ENCODE measurements around the gene SLC39A9. TPM values are rescaled to one million over a fixed set of nuclear protein-coding genes. Genes with fewer than 3 reads are reported as not detected.

Gene SLC39A9
- total and polyA plus RNA-seq, 7 experiments from 2014 or later: 12.3 to 50.3 (median 34.4) TPM

GRCh38 chr14:69485701-69486100, 87.2 kb downstream of the SLC39A9 start:
- H3K27me3 Mint-ChIP-seq: peaks cover 36 to 62% (median 53%) of the 10 kb centered on the region in 5 donors
- Histone ChIP-seq H3K27me3 (ENCODE audit: control insufficient read depth in 2 of 2, insufficient read depth in 2 of 2, low read length in 2 of 2) (no peaks in the 10 kb centered on the region), H3K27ac (ENCODE audit: low read depth, low read length) (no peak overlapping the region), H3K36me3 (ENCODE audit: control insufficient read depth in 2 of 3, insufficient read depth in 3 of 3, low read length in 3 of 3) (no peaks in the 10 kb centered on the region), H3K9me3 (ENCODE audit: control insufficient read depth in 2 of 3, low read length in 3 of 3) (no peaks in the 10 kb centered on the region), H3K4me3 (ENCODE audit: low read length) (no peak overlapping the region), H3K4me1 (ENCODE audit: control insufficient read depth in 2 of 2, insufficient read depth in 2 of 2, low read length in 2 of 2) (no peaks in the 10 kb centered on the region)
- CTCF ChIA-PET: no interaction called here
- H3K4me3 Mint-ChIP-seq: no peak overlapping the region
- DNase-seq (no peak), ATAC-seq (no peak)
- H3K27ac Mint-ChIP-seq: no peak overlapping the region
- no peaks in the 10 kb centered on the region for H3K9me3 Mint-ChIP-seq
- H3K4me1 Mint-ChIP-seq: peaks cover 0 to 7% (median 3%) of the 10 kb centered on the region in 7 donors
- intact Hi-C loops (cut with micrococcal nuclease): no loop called here
- H3K36me3 Mint-ChIP-seq: no peaks in the 10 kb centered on the region
- POLR2A ChIA-PET: no interaction called here

GRCh38 chr14:69487226-69487625, 88.7 kb downstream of the SLC39A9 start:
- Histone ChIP-seq H3K36me3 (ENCODE audit: control insufficient read depth in 2 of 3, insufficient read depth in 3 of 3, low read length in 3 of 3) (no peaks in the 10 kb centered on the region), H3K9me3 (ENCODE audit: control insufficient read depth in 2 of 3, low read length in 3 of 3) (no peaks in the 10 kb centered on the region), H3K27me3 (ENCODE audit: control insufficient read depth in 2 of 2, insufficient read depth in 2 of 2, low read length in 2 of 2) (no peaks in the 10 kb centered on the region), H3K27ac (ENCODE audit: low read depth, low read length) (no peak overlapping the region), H3K4me1 (ENCODE audit: control insufficient read depth in 2 of 2, insufficient read depth in 2 of 2, low read length in 2 of 2) (no peaks in the 10 kb centered on the region), H3K4me3 (ENCODE audit: low read length) (no peak overlapping the region)
- ATAC-seq (no peak), DNase-seq (no peak)
- ChIA-PET POLR2A (no interaction called here), CTCF (interaction anchor here (0.7 kb wide), 1 partner anchor 281 kb away, joined by 3 read pairs; no protein-coding TSS in a partner anchor)
- Mint-ChIP-seq H3K36me3 (no peaks in the 10 kb centered on the region), H3K27ac (peak overlapping the region in 1 of 9 donors; percentile 26), H3K9me3 (no peaks in the 10 kb centered on the region), H3K4me3 (no peak overlapping the region), H3K4me1 (peaks cover 0 to 7% (median 3%) of the 10 kb centered on the region in 7 donors), H3K27me3 (peaks cover 33 to 58% (median 47%) of the 10 kb centered on the region in 5 donors)
- intact Hi-C loops (cut with micrococcal nuclease): no loop called here

GRCh38 chr14:69487771-69488170, 89.3 kb downstream of the SLC39A9 start:
- DNase-seq: no peak
- no peaks in the 10 kb centered on the region for H3K9me3 ChIP-seq (ENCODE audit: control insufficient read depth in 2 of 3, low read length in 3 of 3)
- ChIA-PET CTCF (no interaction called here), POLR2A (no interaction called here)
- Mint-ChIP-seq H3K9me3 (no peaks in the 10 kb centered on the region), H3K4me3 (no peak overlapping the region), H3K27ac (no peak overlapping the region), H3K4me1 (peaks cover 0 to 7% (median 3%) of the 10 kb centered on the region in 7 donors), H3K36me3 (no peaks in the 10 kb centered on the region), H3K27me3 (peaks cover 29 to 56% (median 42%) of the 10 kb centered on the region in 5 donors)
- intact Hi-C loops (cut with micrococcal nuclease): no loop called here
- H3K36me3 ChIP-seq (ENCODE audit: control insufficient read depth in 2 of 3, insufficient read depth in 3 of 3, low read length in 3 of 3): no peaks in the 10 kb centered on the region
- no peaks in the 10 kb centered on the region for H3K4me1 ChIP-seq (ENCODE audit: control insufficient read depth in 2 of 2, insufficient read depth in 2 of 2, low read length in 2 of 2)
- H3K4me3 ChIP-seq (ENCODE audit: low read length): no peak overlapping the region
- ATAC-seq: no peak
- H3K27me3 ChIP-seq (ENCODE audit: control insufficient read depth in 2 of 2, insufficient read depth in 2 of 2, low read length in 2 of 2): no peaks in the 10 kb centered on the region
- no peak overlapping the region for H3K27ac ChIP-seq (ENCODE audit: low read depth, low read length)

GRCh38 chr14:69489495-69489894, 91.0 kb downstream of the SLC39A9 start:
- H3K9me3 ChIP-seq (ENCODE audit: control insufficient read depth in 2 of 3, low read length in 3 of 3): no peaks in the 10 kb centered on the region
- H3K4me1 ChIP-seq (ENCODE audit: control insufficient read depth in 2 of 2, insufficient read depth in 2 of 2, low read length in 2 of 2): no peaks in the 10 kb centered on the region
- Mint-ChIP-seq H3K4me3 (no peak overlapping the region), H3K27me3 (peaks cover 21 to 42% (median 28%) of the 10 kb centered on the region in 5 donors), H3K36me3 (no peaks in the 10 kb centered on the region), H3K27ac (no peak overlapping the region), H3K9me3 (no peaks in the 10 kb centered on the region), H3K4me1 (no peaks in the 10 kb centered on the region)
- H3K36me3 ChIP-seq (ENCODE audit: control insufficient read depth in 2 of 3, insufficient read depth in 3 of 3, low read length in 3 of 3): no peaks in the 10 kb centered on the region
- ATAC-seq (no peak), DNase-seq (no peak)
- intact Hi-C loops (cut with micrococcal nuclease): no loop called here
- H3K27me3 ChIP-seq (ENCODE audit: control insufficient read depth in 2 of 2, insufficient read depth in 2 of 2, low read length in 2 of 2): no peaks in the 10 kb centered on the region
- ChIA-PET POLR2A (no interaction called here), CTCF (no interaction called here)
- no peak overlapping the region for H3K27ac ChIP-seq (ENCODE audit: low read depth, low read length)
- H3K4me3 ChIP-seq (ENCODE audit: low read length): no peak overlapping the region

DNA sequence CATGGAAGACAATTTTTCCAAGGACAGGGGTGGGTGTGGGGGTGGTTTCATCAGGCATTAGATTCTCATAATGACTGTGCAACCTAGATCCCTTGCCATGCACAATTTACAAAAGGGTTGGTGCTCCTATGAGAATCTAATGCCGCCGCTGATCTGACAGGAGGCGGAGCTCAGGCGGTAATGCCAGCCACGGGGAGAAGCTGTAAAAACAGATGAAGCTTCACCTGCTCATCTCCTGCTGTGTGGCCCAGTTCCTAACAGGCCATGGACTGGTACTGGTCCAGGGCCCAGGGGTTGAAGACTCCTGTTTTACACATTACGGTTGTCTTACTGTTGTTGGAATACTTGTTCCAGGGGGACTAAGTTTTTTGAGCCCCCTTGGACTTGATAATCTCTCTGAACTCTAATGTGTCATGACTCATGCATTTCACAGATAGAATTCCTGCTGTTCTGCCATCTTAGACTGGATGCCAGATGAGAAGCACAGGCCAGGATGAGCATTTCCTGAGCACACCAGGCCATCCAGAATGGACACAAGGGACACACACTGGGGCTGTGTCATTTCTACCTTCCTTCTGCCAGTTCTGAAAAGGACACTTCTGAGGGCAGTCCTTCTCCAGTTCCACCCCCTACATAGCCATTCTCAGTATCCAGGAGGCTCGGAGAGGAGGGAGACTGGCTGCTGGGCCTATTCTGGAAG, 91.9 kb downstream of the SLC39A9 start:
- H3K4me1 Mint-ChIP-seq: no peaks in the 10 kb centered on the region
- POLR2A ChIA-PET: no interaction called here
- H3K27me3 Mint-ChIP-seq: peaks cover 20 to 43% (median 26%) of the 10 kb centered on the region in 5 donors

DNA sequence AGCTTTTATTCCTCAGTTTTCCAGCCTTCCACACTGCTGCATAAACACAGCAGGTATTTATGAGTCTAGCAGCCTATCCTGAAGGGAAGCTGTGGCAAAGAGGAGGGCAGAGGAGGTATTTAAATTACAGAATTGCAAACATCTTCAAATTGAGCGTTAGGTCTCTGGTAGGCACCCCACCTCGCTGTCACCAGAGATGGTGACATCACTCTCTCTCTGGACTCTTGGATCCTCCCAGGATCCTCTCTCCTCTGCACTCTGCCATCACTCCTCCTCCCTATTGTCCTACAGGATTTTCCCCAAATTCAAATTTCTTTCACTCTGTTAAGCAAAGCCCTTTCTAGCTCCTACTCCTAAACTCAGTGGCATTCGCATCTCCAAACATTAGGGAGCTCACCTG, 92.7 kb downstream of the SLC39A9 start:
- ChIA-PET POLR2A (no interaction called here), CTCF (no interaction called here)
- intact Hi-C loops (cut with micrococcal nuclease): no loop called here
- Histone ChIP-seq H3K27me3 (ENCODE audit: control insufficient read depth in 2 of 2, insufficient read depth in 2 of 2, low read length in 2 of 2) (no peaks in the 10 kb centered on the region), H3K27ac (ENCODE audit: low read depth, low read length) (no peak overlapping the region), H3K9me3 (ENCODE audit: control insufficient read depth in 2 of 3, low read length in 3 of 3) (no peaks in the 10 kb centered on the region), H3K4me1 (ENCODE audit: control insufficient read depth in 2 of 2, insufficient read depth in 2 of 2, low read length in 2 of 2) (no peaks in the 10 kb centered on the region), H3K4me3 (ENCODE audit: low read length) (no peak overlapping the region), H3K36me3 (ENCODE audit: control insufficient read depth in 2 of 3, insufficient read depth in 3 of 3, low read length in 3 of 3) (no peaks in the 10 kb centered on the region)
- H3K27me3 Mint-ChIP-seq: peaks cover 12 to 36% (median 18%) of the 10 kb centered on the region in 5 donors
- H3K9me3 Mint-ChIP-seq: peaks cover 0 to 2% (median 0%) of the 10 kb centered on the region in 11 donors
- no peaks in the 10 kb centered on the region for H3K36me3 Mint-ChIP-seq
- H3K4me1 Mint-ChIP-seq: no peaks in the 10 kb centered on the region
- H3K27ac Mint-ChIP-seq: no peak overlapping the region
- ATAC-seq (no peak), DNase-seq (no peak)
- no peak overlapping the region for H3K4me3 Mint-ChIP-seq

More for the DNA sequence above, 91.9 kb downstream of the SLC39A9 start:
- H3K36me3 Mint-ChIP-seq: no peaks in the 10 kb centered on the region
- no peaks in the 10 kb centered on the region for H3K27me3 ChIP-seq (ENCODE audit: control insufficient read depth in 2 of 2, insufficient read depth in 2 of 2, low read length in 2 of 2)
- H3K9me3 Mint-ChIP-seq: no peaks in the 10 kb centered on the region
- ATAC-seq (no peak), DNase-seq (no peak)
- no peak overlapping the region for H3K4me3 ChIP-seq (ENCODE audit: low read length)
- CTCF ChIA-PET: no interaction called here
- H3K9me3 ChIP-seq (ENCODE audit: control insufficient read depth in 2 of 3, low read length in 3 of 3): no peaks in the 10 kb centered on the region
- H3K27ac ChIP-seq (ENCODE audit: low read depth, low read length): no peak overlapping the region
- H3K27ac Mint-ChIP-seq: no peak overlapping the region
- intact Hi-C loops (cut with micrococcal nuclease): no loop called here
- no peaks in the 10 kb centered on the region for H3K4me1 ChIP-seq (ENCODE audit: control insufficient read depth in 2 of 2, insufficient read depth in 2 of 2, low read length in 2 of 2)
- H3K36me3 ChIP-seq (ENCODE audit: control insufficient read depth in 2 of 3, insufficient read depth in 3 of 3, low read length in 3 of 3): no peaks in the 10 kb centered on the region
- no peak overlapping the region for H3K4me3 Mint-ChIP-seq

GRCh38 chr14:69493038-69493437, 94.5 kb downstream of the SLC39A9 start:
- POLR2A ChIA-PET: no interaction called here
- Mint-ChIP-seq H3K27me3 (peaks cover 0 to 18% (median 8%) of the 10 kb centered on the region in 5 donors), H3K9me3 (peaks cover 0 to 2% (median 0%) of the 10 kb centered on the region in 11 donors), H3K4me3 (no peak overlapping the region), H3K27ac (no peak overlapping the region), H3K36me3 (no peaks in the 10 kb centered on the region), H3K4me1 (no peaks in the 10 kb centered on the region)
- H3K27ac ChIP-seq (ENCODE audit: low read depth, low read length): no peak overlapping the region
- ATAC-seq: no peak
- H3K9me3 ChIP-seq (ENCODE audit: control insufficient read depth in 2 of 3, low read length in 3 of 3): no peaks in the 10 kb centered on the region
- H3K4me3 ChIP-seq (ENCODE audit: low read length): no peak overlapping the region
- H3K4me1 ChIP-seq (ENCODE audit: control insufficient read depth in 2 of 2, insufficient read depth in 2 of 2, low read length in 2 of 2): no peaks in the 10 kb centered on the region
- H3K36me3 ChIP-seq (ENCODE audit: control insufficient read depth in 2 of 3, insufficient read depth in 3 of 3, low read length in 3 of 3): no peaks in the 10 kb centered on the region
- H3K27me3 ChIP-seq (ENCODE audit: control insufficient read depth in 2 of 2, insufficient read depth in 2 of 2, low read length in 2 of 2): no peaks in the 10 kb centered on the region
- intact Hi-C loops (cut with micrococcal nuclease): no loop called here
- CTCF ChIA-PET: no interaction called here
- no peak for DNase-seq

Data from naive thymus-derived CD4-positive, alpha-beta T cell (primary cell).